Neural progenitor cell (in vitro differentiated cells): Measurements from ENCODE around the gene DBH. TPM values are rescaled to one million over a fixed set of nuclear protein-coding genes. Genes with fewer than 3 reads are reported as not detected.

ENCODE experiments used
- DNase-seq: peaks from one replicate; pipeline ENCODE4 v3.0.0-alpha.2; 2016; ENCODE audit warnings: low spot score
- H2AFZ ChIP-seq: fragments of 200-600 bp; sonication (generic); replicated peaks from 2 replicates; pipeline ENCODE4 v1.6.1; 2016; ENCODE audit warnings: antibody characterized with exemption
- H3F3A ChIP-seq: fragments of 200-600 bp; sonication (generic); 2 replicates; pipeline ENCODE4 v1.6.1; 2016; ENCODE audit warnings: antibody characterized with exemption, low read depth
- H3K27ac ChIP-seq: fragments of 200-600 bp; sonication (generic); 2 replicates; pipeline ENCODE4 v1.5.1; 2016; ENCODE audit warnings: mild to moderate bottlenecking
- H3K27me3 ChIP-seq: fragments of 200-600 bp; sonication (generic); 2 replicates; pipeline ENCODE4 v1.6.1; 2016; ENCODE audit warnings: mild to moderate bottlenecking, moderate library complexity
- H3K36me3 ChIP-seq: fragments of 200-600 bp; sonication (generic); 2 replicates; pipeline ENCODE4 v1.5.1; 2016
- H3K4me1 ChIP-seq: fragments of 200-600 bp; sonication (generic); 2 replicates; pipeline ENCODE4 v1.6.1; 2016; ENCODE audit warnings: mixed run types
- H3K4me2 ChIP-seq: fragments of 200-600 bp; sonication (generic); 2 replicates; pipeline ENCODE4 v1.6.1; 2016
- H3K4me3 ChIP-seq: fragments of 200-600 bp; sonication (generic); 2 replicates; pipeline ENCODE4 v1.5.1; 2016
- H3K79me2 ChIP-seq: fragments of 200-600 bp; sonication (generic); 2 replicates; pipeline ENCODE4 v1.6.1; 2016; ENCODE audit warnings: low read depth
- H3K9ac ChIP-seq: fragments of 200-600 bp; sonication (generic); 2 replicates; pipeline ENCODE4 v1.6.1; 2016
- H3K9me3 ChIP-seq: fragments of 200-600 bp; sonication (generic); 2 replicates; pipeline ENCODE4 v1.5.1; 2016; ENCODE audit warnings: low read depth
- H4K20me1 ChIP-seq: fragments of 200-600 bp; sonication (generic); 2 replicates; pipeline ENCODE4 v1.6.1; 2016; ENCODE audit warnings: low read depth
- H3K27ac Mint-ChIP-seq: 3 replicates; pipeline ENCODE4 v1.8.0; 2021; ENCODE audit warnings: mixed read lengths
- H3K27me3 Mint-ChIP-seq: 2 replicates; pipeline ENCODE4 v1.8.0; 2022; ENCODE audit warnings: low read depth, mild to moderate bottlenecking, inconsistent platforms, moderate library complexity, mixed read lengths; ENCODE audit not compliant: insufficient read depth
- H3K36me3 Mint-ChIP-seq: 3 replicates; pipeline ENCODE4 v1.8.0; 2021; ENCODE audit warnings: mixed read lengths
- H3K4me1 Mint-ChIP-seq: 3 replicates; pipeline ENCODE4 v1.8.0; 2021; ENCODE audit warnings: mixed read lengths
- H3K4me3 Mint-ChIP-seq: 3 replicates; pipeline ENCODE4 v1.8.0; 2021; ENCODE audit warnings: mild to moderate bottlenecking, moderate library complexity, mixed read lengths
- H3K9me3 Mint-ChIP-seq: 3 replicates; pipeline ENCODE4 v1.8.0; 2020; ENCODE audit warnings: mixed read lengths
- EZH2 ChIP-seq: fragments of 200-600 bp; sonication (generic); IDR thresholded peaks from 2 replicates; pipeline ENCODE4 v1.6.1; 2017; ENCODE audit warnings: antibody characterized with exemption, mild to moderate bottlenecking, moderate library complexity
- EZH2phosphoT487 ChIP-seq: fragments of 200-600 bp; sonication (generic); IDR thresholded peaks from 2 replicates; pipeline ENCODE4 v1.6.1; 2017; ENCODE audit warnings: antibody characterized with exemption
- total RNA-seq: library from RNA; depleted of rRNA; stranded (reverse); fragments of >200 nt; gene quantifications from 2 replicates; pipeline ENCODE4 v1.2.3, GENCODE V29; 2015; ENCODE audit warnings: low replicate concordance
- TF ChIP-seq, protein P1 (sequence below): fragments of 200-600 bp; sonication (generic); IDR thresholded peaks from 2 replicates; pipeline ENCODE4 v1.5.1; 2017; ENCODE audit warnings: antibody characterized with exemption, mild to moderate bottlenecking

Gene DBH
- total RNA-seq, 1 donor from 2014 or later, result not detected

DNA sequence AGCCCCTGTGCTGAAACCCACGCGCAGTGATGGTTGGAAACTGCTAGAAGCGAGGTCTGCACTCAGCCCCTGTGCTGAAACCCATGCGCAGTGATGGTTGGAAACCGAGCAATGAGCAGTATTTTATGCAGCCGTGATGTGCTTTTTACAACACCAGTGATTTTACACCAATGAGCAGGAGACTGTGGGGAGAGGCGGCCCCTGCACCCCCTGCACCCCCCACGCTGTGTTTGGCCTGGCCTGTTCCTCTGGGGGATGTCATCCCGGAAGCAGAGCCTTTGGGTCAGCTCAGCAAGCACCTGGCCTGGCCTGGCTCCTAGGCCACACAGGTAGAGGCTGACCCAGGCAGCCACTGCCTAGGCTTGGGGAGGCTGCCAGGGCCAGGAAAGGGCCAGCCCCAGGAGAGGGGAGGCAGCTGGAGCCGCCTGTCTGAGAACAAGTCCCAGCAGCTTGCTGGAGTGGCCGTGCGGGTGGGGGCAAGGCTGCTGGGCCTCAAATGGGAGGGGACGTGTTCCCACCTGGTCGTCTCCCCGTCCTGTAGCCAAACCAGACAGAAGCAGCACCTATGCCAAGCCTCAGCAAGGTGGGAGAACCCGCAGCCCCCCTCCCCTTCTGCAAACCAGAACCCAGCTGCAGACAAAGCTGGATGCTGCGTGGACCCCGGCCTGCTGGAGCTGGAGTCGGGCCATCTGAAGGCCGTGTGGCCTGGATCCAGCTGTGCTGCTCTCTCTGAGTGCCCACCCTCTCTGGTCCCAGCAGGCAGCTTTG is 46.8 kb downstream of the DBH start:
- no peaks in the 10 kb centered on the region for H3K36me3 ChIP-seq
- H3K27ac ChIP-seq, result no peak overlapping the region
- no peaks in the 10 kb centered on the region for H4K20me1 ChIP-seq
- H3K9ac ChIP-seq, result no peak overlapping the region
- no peak overlapping the region for H3K27ac Mint-ChIP-seq
- no peak overlapping the region for H3K4me3 Mint-ChIP-seq
- H3K9me3 ChIP-seq, result no peaks in the 10 kb centered on the region
- H3K4me2 ChIP-seq, result no peak overlapping the region
- no peaks in the 10 kb centered on the region for H3K9me3 Mint-ChIP-seq
- TF ChIP-seq, protein P1, sequence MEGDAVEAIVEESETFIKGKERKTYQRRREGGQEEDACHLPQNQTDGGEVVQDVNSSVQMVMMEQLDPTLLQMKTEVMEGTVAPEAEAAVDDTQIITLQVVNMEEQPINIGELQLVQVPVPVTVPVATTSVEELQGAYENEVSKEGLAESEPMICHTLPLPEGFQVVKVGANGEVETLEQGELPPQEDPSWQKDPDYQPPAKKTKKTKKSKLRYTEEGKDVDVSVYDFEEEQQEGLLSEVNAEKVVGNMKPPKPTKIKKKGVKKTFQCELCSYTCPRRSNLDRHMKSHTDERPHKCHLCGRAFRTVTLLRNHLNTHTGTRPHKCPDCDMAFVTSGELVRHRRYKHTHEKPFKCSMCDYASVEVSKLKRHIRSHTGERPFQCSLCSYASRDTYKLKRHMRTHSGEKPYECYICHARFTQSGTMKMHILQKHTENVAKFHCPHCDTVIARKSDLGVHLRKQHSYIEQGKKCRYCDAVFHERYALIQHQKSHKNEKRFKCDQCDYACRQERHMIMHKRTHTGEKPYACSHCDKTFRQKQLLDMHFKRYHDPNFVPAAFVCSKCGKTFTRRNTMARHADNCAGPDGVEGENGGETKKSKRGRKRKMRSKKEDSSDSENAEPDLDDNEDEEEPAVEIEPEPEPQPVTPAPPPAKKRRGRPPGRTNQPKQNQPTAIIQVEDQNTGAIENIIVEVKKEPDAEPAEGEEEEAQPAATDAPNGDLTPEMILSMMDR, result no peak
- TF ChIP-seq EZH2 (no peak), EZH2phosphoT487 (no peak)
- peaks cover 11% of the 10 kb centered on the region for H3K27me3 Mint-ChIP-seq
- no peaks in the 10 kb centered on the region for H3K4me1 ChIP-seq
- no peak overlapping the region for H2AFZ ChIP-seq
- peaks cover 11% of the 10 kb centered on the region for H3K4me1 Mint-ChIP-seq
- no peaks in the 10 kb centered on the region for H3K36me3 Mint-ChIP-seq
- H3F3A ChIP-seq, result no peaks in the 10 kb centered on the region
- no peak for DNase-seq
- H3K27me3 ChIP-seq, result no peaks in the 10 kb centered on the region
- H3K79me2 ChIP-seq, result no peaks in the 10 kb centered on the region
- H3K4me3 ChIP-seq, result no peak overlapping the region

GRCh38 chr9:133683586-133684120 is 47.5 kb downstream of the DBH start:
- Histone ChIP-seq H3K27me3 (no peaks in the 10 kb centered on the region), H3K9ac (no peak overlapping the region), H2AFZ (no peak overlapping the region), H3K9me3 (no peaks in the 10 kb centered on the region), H4K20me1 (no peaks in the 10 kb centered on the region), H3K4me2 (no peak overlapping the region), H3K36me3 (no peaks in the 10 kb centered on the region), H3K27ac (no peak overlapping the region), H3F3A (no peaks in the 10 kb centered on the region), H3K4me1 (no peaks in the 10 kb centered on the region), H3K4me3 (no peak overlapping the region), H3K79me2 (no peaks in the 10 kb centered on the region)
- no peaks in the 10 kb centered on the region for H3K9me3 Mint-ChIP-seq
- peaks cover 11% of the 10 kb centered on the region for H3K27me3 Mint-ChIP-seq
- H3K27ac Mint-ChIP-seq, result peak overlapping the region; percentile 50
- TF ChIP-seq EZH2phosphoT487 (no peak), EZH2 (no peak)
- TF ChIP-seq, protein P1, result no peak
- H3K36me3 Mint-ChIP-seq, result no peaks in the 10 kb centered on the region
- peaks cover 6% of the 10 kb centered on the region for H3K4me1 Mint-ChIP-seq
- no peak for DNase-seq
- no peak overlapping the region for H3K4me3 Mint-ChIP-seq

- no peaks in the 10 kb centered on the region for H3F3A ChIP-seq
- no peak overlapping the region for H3K4me3 Mint-ChIP-seq
- H3K4me3 ChIP-seq, result no peak overlapping the region
- no peak for DNase-seq
- TF ChIP-seq, protein P1, result no peak
- TF ChIP-seq EZH2 (no peak), EZH2phosphoT487 (no peak)
- no peak overlapping the region for H2AFZ ChIP-seq
- no peak overlapping the region for H3K4me2 ChIP-seq
- peak overlapping the region; percentile 37 for H3K27ac Mint-ChIP-seq
- H3K27me3 ChIP-seq, result no peaks in the 10 kb centered on the region
- no peaks in the 10 kb centered on the region for H4K20me1 ChIP-seq
- H3K4me1 Mint-ChIP-seq, result peaks cover 5% of the 10 kb centered on the region
- H3K9ac ChIP-seq, result no peak overlapping the region
- no peaks in the 10 kb centered on the region for H3K36me3 Mint-ChIP-seq
- H3K9me3 ChIP-seq, result no peaks in the 10 kb centered on the region
- H3K79me2 ChIP-seq, result no peaks in the 10 kb centered on the region
- no peak overlapping the region for H3K27ac ChIP-seq
- no peaks in the 10 kb centered on the region for H3K4me1 ChIP-seq
- H3K9me3 Mint-ChIP-seq, result no peaks in the 10 kb centered on the region
- H3K27me3 Mint-ChIP-seq, result peaks cover 10% of the 10 kb centered on the region
- H3K36me3 ChIP-seq, result no peaks in the 10 kb centered on the region
Measured at GRCh38 chr9:133684121-133684935, 48.2 kb downstream of the DBH start.
